Diencephalon (tissue), 1 donor: ENCODE measurements around the gene SEMA3G. TPM values are rescaled to one million over a fixed set of nuclear protein-coding genes. Genes with fewer than 3 reads are reported as not detected.

Experiments
- total RNA-seq: library from RNA; depleted of rRNA; stranded (reverse); fragments of >200 nt; gene quantifications from one replicate; pipeline ENCODE4 v1.2.3, GENCODE V29; 2014

SEMA3G gene
- 4.4 TPM for total RNA-seq

GRCh38 chr3:52444860-52445793, at the start of gene SEMA3G:
Gene SEMA3G, minus strand, starts transcription at chr3:52445103. Its CDS starts 76 bp downstream, at chr3:52445027.

GRCh38 chr3:52455283-52456168, 10.6 kb upstream of the SEMA3G start, which contains the start of gene NISCH:
Gene NISCH, plus strand, starts transcription at chr3:52455604. Its CDS starts 38 bp downstream, at chr3:52455642.

DNA sequence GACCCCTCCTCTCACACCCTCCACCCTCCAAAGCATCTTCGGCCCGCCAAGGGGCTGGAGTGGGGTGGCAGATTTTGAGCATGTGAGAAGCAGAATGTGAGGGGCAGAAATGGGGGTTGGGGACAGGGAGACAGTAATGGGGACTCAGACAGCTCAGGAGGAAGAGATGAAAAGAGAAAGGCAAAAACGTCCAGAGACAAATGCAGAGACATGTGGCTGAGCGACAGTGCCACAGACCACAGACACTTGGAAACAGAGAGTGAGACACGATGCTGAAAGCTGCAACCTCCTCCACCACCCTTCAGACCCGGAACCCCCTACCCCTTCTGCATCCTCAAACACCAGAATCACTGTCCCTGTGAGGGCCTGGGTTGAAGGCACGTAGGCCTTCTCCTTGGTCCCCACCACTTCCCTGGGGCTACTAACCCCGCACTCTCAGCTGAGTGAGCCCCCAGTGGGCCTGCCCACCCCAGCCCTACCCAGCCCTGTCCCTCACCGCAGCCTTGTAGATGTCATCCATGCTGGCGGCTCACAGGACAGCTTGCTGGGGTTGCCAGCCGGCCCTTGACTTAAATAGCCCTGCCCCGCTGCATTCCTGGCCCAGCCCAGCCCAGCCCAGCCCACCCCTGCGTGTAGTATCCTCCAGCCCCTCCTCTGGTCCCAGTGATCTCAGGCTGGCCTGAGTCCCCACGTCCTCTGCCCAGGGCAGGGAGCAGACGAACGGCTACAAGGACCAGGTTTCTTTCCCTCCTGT, 8.8 kb upstream of the SEMA3G start, which contains the start of gene TNNC1:
TNNC1 (minus strand) TSS at position 546 of the 754 bp plus-strand sequence; CDS start at position 520, 26 bp downstream.

Other genes with a start within 250 kb of the SEMA3G start
- 50.7 TPM for gene ALAS1, start 246.9 kb downstream of the SEMA3G start, total RNA-seq
- gene TLR9, start 219.5 kb downstream of the SEMA3G start, total RNA-seq = under 0.01 TPM
- 24.0 TPM for gene TWF2, start 205.9 kb downstream of the SEMA3G start, total RNA-seq
- 7.4 TPM for gene PPM1M, start 199.3 kb downstream of the SEMA3G start, total RNA-seq
- gene WDR82, start 166.5 kb downstream of the SEMA3G start, total RNA-seq = 162 TPM
- 2.3 TPM for gene GLYCTK, start 157.3 kb downstream of the SEMA3G start, total RNA-seq
- gene DNAH1, start 128.8 kb downstream of the SEMA3G start, total RNA-seq = 2.5 TPM
- 81.2 TPM for gene BAP1, start 35.1 kb downstream of the SEMA3G start, total RNA-seq
- 6.9 TPM for gene PHF7, start 34.4 kb downstream of the SEMA3G start, total RNA-seq
- not detected for gene TNNC1, start 8.9 kb upstream of the SEMA3G start, total RNA-seq
- 103 TPM for gene NISCH, start 10.5 kb upstream of the SEMA3G start, total RNA-seq
- 16.8 TPM for gene STAB1, start 50.2 kb upstream of the SEMA3G start, total RNA-seq
- 55.4 TPM for gene NT5DC2, start 88.8 kb upstream of the SEMA3G start, total RNA-seq
- gene UQCC5, start 91.5 kb upstream of the SEMA3G start, total RNA-seq = 4.6 TPM
- gene PBRM1, start 240.8 kb upstream of the SEMA3G start, total RNA-seq = 171 TPM
- 53.3 TPM for gene GNL3, start 240.9 kb upstream of the SEMA3G start, total RNA-seq